ENCODE measurements around the gene IL1R2. TPM values are rescaled to one million over a fixed set of nuclear protein-coding genes. Genes with fewer than 3 reads are reported as not detected.

Gene IL1R2
- total RNA-seq, 2 donors from 2014 or later: 0.73 TPM; not detected in 1

- 82 to 86% methylated on average over 10 to 15 of the region's 15 CpGs for WGBS, 2 experiments (ENCODE audit: insufficient coverage in 1 of 2, insufficient read length in 1 of 2)
- H3K27ac Mint-ChIP-seq: no peak overlapping the region
Observed at GRCh38 chr2:102005989-102006885, 14.5 kb downstream of the IL1R2 start.

GRCh38 chr2:102006886-102007278 is 15.1 kb downstream of the IL1R2 start:
- Mint-ChIP-seq H3K27ac (no peak overlapping the region), H3K4me3 (no peak overlapping the region), H3K9me3 (no peaks in the 10 kb centered on the region)

More at GRCh38 chr2:102005989-102006885, 14.5 kb downstream of the IL1R2 start:
- no peaks in the 10 kb centered on the region for H3K4me1 Mint-ChIP-seq
- peak; percentile 83 for TF ChIP-seq CTCF (conservative IDR thresholded peaks at IDR 0.05)
- Histone ChIP-seq H3K4me1 (ENCODE audit: control insufficient read depth, insufficient read depth, low read length) (no peaks in the 10 kb centered on the region), H3K27ac (ENCODE audit: low read depth, low read length) (no peak overlapping the region), H3K9ac (ENCODE audit: extremely low read depth, low read length, poor library complexity, severe bottlenecking) (no peak overlapping the region), H3K9me3 (ENCODE audit: control insufficient read depth, low read length) (no peaks in the 10 kb centered on the region), H3K4me3 (ENCODE audit: low read length) (no peak overlapping the region), H3K36me3 (ENCODE audit: control insufficient read depth, insufficient read depth, low read length) (no peaks in the 10 kb centered on the region), H3K27me3 (ENCODE audit: control insufficient read depth, insufficient read depth, low read length, poor library complexity, severe bottlenecking) (no peaks in the 10 kb centered on the region)
- H3K9me3 Mint-ChIP-seq: no peaks in the 10 kb centered on the region
- H3K4me3 Mint-ChIP-seq: no peak overlapping the region
- H3K27me3 Mint-ChIP-seq (ENCODE audit: insufficient read depth): peaks cover 6% of the 10 kb centered on the region
- no peaks in the 10 kb centered on the region for H3K36me3 Mint-ChIP-seq (ENCODE audit: low read depth)
- DNase-seq: peak; percentile 77

GRCh38 chr2:102008490-102008889 is 16.7 kb downstream of the IL1R2 start:
- no peaks in the 10 kb centered on the region for H3K4me1 ChIP-seq (ENCODE audit: control insufficient read depth, insufficient read depth, low read length)
- no peaks in the 10 kb centered on the region for H3K9me3 Mint-ChIP-seq
- H3K9ac ChIP-seq (ENCODE audit: extremely low read depth, low read length, poor library complexity, severe bottlenecking): no peak overlapping the region
- H3K4me3 ChIP-seq (ENCODE audit: low read length): no peak overlapping the region
- H3K27me3 ChIP-seq (ENCODE audit: control insufficient read depth, insufficient read depth, low read length, poor library complexity, severe bottlenecking): no peaks in the 10 kb centered on the region
- H3K36me3 Mint-ChIP-seq (ENCODE audit: low read depth): no peaks in the 10 kb centered on the region
- H3K27ac ChIP-seq (ENCODE audit: low read depth, low read length): no peak overlapping the region
- H3K4me1 Mint-ChIP-seq: no peaks in the 10 kb centered on the region
- no peak for DNase-seq
- H3K27ac Mint-ChIP-seq: no peak overlapping the region
- H3K4me3 Mint-ChIP-seq: no peak overlapping the region
- no peak for TF ChIP-seq CTCF (conservative IDR thresholded peaks at IDR 0.05)
- peaks cover 6% of the 10 kb centered on the region for H3K27me3 Mint-ChIP-seq (ENCODE audit: insufficient read depth)
- no peaks in the 10 kb centered on the region for H3K9me3 ChIP-seq (ENCODE audit: control insufficient read depth, low read length)
- H3K36me3 ChIP-seq (ENCODE audit: control insufficient read depth, insufficient read depth, low read length): no peaks in the 10 kb centered on the region
- 82 to 83% methylated on average over 7 to 12 of the region's 12 CpGs for WGBS, 2 experiments (ENCODE audit: insufficient coverage in 1 of 2, insufficient read length in 1 of 2)

More at GRCh38 chr2:102006886-102007278, 15.1 kb downstream of the IL1R2 start:
- Mint-ChIP-seq H3K4me1 (no peaks in the 10 kb centered on the region), H3K36me3 (ENCODE audit: low read depth) (no peaks in the 10 kb centered on the region), H3K27me3 (ENCODE audit: insufficient read depth) (peaks cover 6% of the 10 kb centered on the region)
- Histone ChIP-seq H3K27ac (ENCODE audit: low read depth, low read length) (no peak overlapping the region), H3K4me1 (ENCODE audit: control insufficient read depth, insufficient read depth, low read length) (no peaks in the 10 kb centered on the region), H3K9ac (ENCODE audit: extremely low read depth, low read length, poor library complexity, severe bottlenecking) (no peak overlapping the region), H3K36me3 (ENCODE audit: control insufficient read depth, insufficient read depth, low read length) (no peaks in the 10 kb centered on the region), H3K4me3 (ENCODE audit: low read length) (no peak overlapping the region), H3K27me3 (ENCODE audit: control insufficient read depth, insufficient read depth, low read length, poor library complexity, severe bottlenecking) (no peaks in the 10 kb centered on the region), H3K9me3 (ENCODE audit: control insufficient read depth, low read length) (no peaks in the 10 kb centered on the region)
- no peak for DNase-seq
- 92 to 97% methylated on average over 6 to 11 of the region's 11 CpGs for WGBS, 2 experiments (ENCODE audit: insufficient coverage in 1 of 2, insufficient read length in 1 of 2)
- TF ChIP-seq CTCF (conservative IDR thresholded peaks at IDR 0.05): no peak

Data from endodermal cell (in vitro differentiated cells).